Smooth muscle cell (in vitro differentiated cells): Measurements from ENCODE around the gene HTR1E. TPM values are rescaled to one million over a fixed set of nuclear protein-coding genes. Genes with fewer than 3 reads are reported as not detected.

Source experiments
- DNase-seq: peaks from one replicate; lab custom pipeline; 2025; ENCODE audit not compliant: unreplicated experiment; lab: John Stamatoyannopoulos, UW
- H2AFZ ChIP-seq: fragments of 200-600 bp; sonication (generic); 2 replicates; pipeline ENCODE4 v1.6.0; 2016; ENCODE audit warnings: antibody characterized with exemption, low read depth, mild to moderate bottlenecking
- H3F3A ChIP-seq: fragments of 200-600 bp; sonication (generic); 2 replicates; pipeline ENCODE4 v1.6.0; 2017; ENCODE audit warnings: antibody characterized with exemption, low read depth
- H3K27ac ChIP-seq: fragments of 200-600 bp; sonication (generic); 2 replicates; pipeline ENCODE4 v1.5.1; 2016; ENCODE audit warnings: low read depth, mild to moderate bottlenecking
- H3K27me3 ChIP-seq: fragments of 200-600 bp; sonication (generic); 2 replicates; pipeline ENCODE4 v1.6.1; 2016; ENCODE audit warnings: low read depth, mild to moderate bottlenecking
- H3K36me3 ChIP-seq: fragments of 200-600 bp; sonication (generic); 2 replicates; pipeline ENCODE4 v1.5.1; 2016; ENCODE audit warnings: low read depth
- H3K4me1 ChIP-seq: fragments of 200-600 bp; sonication (generic); 2 replicates; pipeline ENCODE4 v1.5.1; 2016; ENCODE audit warnings: low read depth
- H3K4me2 ChIP-seq: fragments of 200-600 bp; sonication (generic); 2 replicates; pipeline ENCODE4 v1.6.0; 2016; ENCODE audit warnings: mild to moderate bottlenecking
- H3K4me3 ChIP-seq: fragments of 200-600 bp; sonication (generic); 2 replicates; pipeline ENCODE4 v1.5.1; 2016; ENCODE audit warnings: mild to moderate bottlenecking
- H3K79me2 ChIP-seq: fragments of 200-600 bp; sonication (generic); 2 replicates; pipeline ENCODE4 v1.6.0; 2016; ENCODE audit warnings: low read depth, mild to moderate bottlenecking
- H3K9ac ChIP-seq: fragments of 200-600 bp; sonication (generic); 2 replicates; pipeline ENCODE4 v1.6.0; 2016; ENCODE audit warnings: low read depth
- H3K9me3 ChIP-seq: fragments of 200-600 bp; sonication (generic); replicated peaks from 2 replicates; pipeline ENCODE4 v1.5.1; 2016; ENCODE audit warnings: low read depth
- H4K20me1 ChIP-seq: fragments of 200-600 bp; sonication (generic); 2 replicates; pipeline ENCODE4 v1.6.0; 2016; ENCODE audit warnings: low read depth
- CTCF ChIP-seq: fragments of 200-600 bp; sonication (generic); IDR thresholded peaks from 2 replicates; pipeline ENCODE4 v1.5.1; 2017; ENCODE audit warnings: borderline replicate concordance, mild to moderate bottlenecking, antibody characterized with exemption; ENCODE audit not compliant: insufficient read depth, poor library complexity, severe bottlenecking
- WGBS: methylation state at CpG from one replicate; pipeline ENCODE4 v1.1.7; 2016; ENCODE audit warnings: low lambda C conversion rate; 5-methylcytosine and 5-hydroxymethylcytosine counted together
- polyA plus RNA-seq: library from polyadenylated mRNA; unstranded; fragments of >200 nt; fragmentation: Nextera tagmentation; extraction: Ambion mirVana; gene quantifications from 2 replicates; pipeline ENCODE4 v1.2.1, GENCODE V29; 2016
- small RNA-seq: library from RNA; depleted of rRNA; stranded (forward); fragments of <200 nt; gene quantifications from one replicate; pipeline ENCODE3, GENCODE V24; 2014
- total RNA-seq: library from RNA; depleted of rRNA; stranded (reverse); fragments of >200 nt; gene quantifications from 2 replicates; pipeline ENCODE4 v1.2.3, GENCODE V29; 2014

The HTR1E gene
- total and polyA plus RNA-seq, 2 experiments from 2014 or later, result 0.37 to 0.49 TPM

- Histone ChIP-seq H3F3A (no peaks in the 10 kb centered on the region), H3K9ac (no peak overlapping the region), H3K27me3 (peaks cover 4% of the 10 kb centered on the region), H3K4me3 (no peak overlapping the region), H2AFZ (no peak overlapping the region), H3K4me1 (no peaks in the 10 kb centered on the region), H3K9me3 (no peaks in the 10 kb centered on the region), H3K27ac (no peak overlapping the region), H4K20me1 (no peaks in the 10 kb centered on the region), H3K4me2 (no peak overlapping the region), H3K36me3 (no peaks in the 10 kb centered on the region), H3K79me2 (no peaks in the 10 kb centered on the region)
- no peak for TF ChIP-seq CTCF
- 83% methylated on average over 5 of the region's 5 CpGs for WGBS
- DNase-seq, result no peak
These were observed 127.8 kb downstream of the HTR1E start for GRCh38 chr6:87065117-87065516.

Small RNA genes within 50 kb of the gene (small RNA-seq; reads per million reads assigned to genes)
- gene AL157777.2 (not detected), gene MTHFD2P2 (not detected)

Other genes with a start within 250 kb of the HTR1E start
- 2.8 and 5.5 TPM in 2 replicates for gene CGA, start 157.6 kb downstream of the HTR1E start, total RNA-seq
- 0.30 and 1.4 TPM in 2 replicates for gene CGA, start 157.6 kb downstream of the HTR1E start, polyA plus RNA-seq
- gene ZNF292, start 218.0 kb downstream of the HTR1E start, total RNA-seq, result 46.7 and 50.3 TPM in 2 replicates
- 29.4 and 33.7 TPM in 2 replicates for gene ZNF292, start 218.0 kb downstream of the HTR1E start, polyA plus RNA-seq